Embryonic facial prominence (tissue), 1 donor: Measurements from ENCODE around the gene LFNG.

ENCODE experiments used
- DNase-seq: peaks from one replicate; pipeline ENCODE4 v3.0.0-alpha.2; 2016; ENCODE audit errors: extremely low spot score

Gene LFNG

GRCh38 chr7:2484868-2485267 lies 34.7 kb upstream of the LFNG start:
- no peak for DNase-seq

- DNase-seq: no peak
Observed at GRCh38 chr7:2487586-2488271, 31.8 kb upstream of the LFNG start.

GRCh38 chr7:2488272-2488645 lies 31.3 kb upstream of the LFNG start:
- no peak for DNase-seq

- no peak for DNase-seq
Observed at GRCh38 chr7:2488681-2489080, 30.9 kb upstream of the LFNG start.

GRCh38 chr7:2490181-2490651 lies 29.4 kb upstream of the LFNG start:
- no peak for DNase-seq

- no peak for DNase-seq
Observed at GRCh38 chr7:2492038-2492437, 27.5 kb upstream of the LFNG start.

- DNase-seq: no peak
Observed at GRCh38 chr7:2493205-2494164, 26.1 kb upstream of the LFNG start.

GRCh38 chr7:2494191-2495130 lies 25.1 kb upstream of the LFNG start:
- DNase-seq: no peak

- DNase-seq: peak; percentile 60
Observed at GRCh38 chr7:2495418-2496299, 23.9 kb upstream of the LFNG start.

GRCh38 chr7:2496375-2496774 lies 23.2 kb upstream of the LFNG start:
- DNase-seq: no peak

- DNase-seq: no peak
Observed at GRCh38 chr7:2497065-2497464, 22.5 kb upstream of the LFNG start.

GRCh38 chr7:2497500-2498336 lies 21.9 kb upstream of the LFNG start:
- DNase-seq: no peak

GRCh38 chr7:2498708-2499107 lies 20.9 kb upstream of the LFNG start:
- DNase-seq: no peak

- no peak for DNase-seq
Observed at GRCh38 chr7:2499181-2499580, 20.4 kb upstream of the LFNG start.

- DNase-seq: no peak
Observed at GRCh38 chr7:2499719-2500430, 19.7 kb upstream of the LFNG start.

GRCh38 chr7:2500701-2501100 lies 18.9 kb upstream of the LFNG start:
- DNase-seq: no peak

GRCh38 chr7:2501947-2502646 lies 17.5 kb upstream of the LFNG start:
- no peak for DNase-seq

- no peak for DNase-seq
Observed at GRCh38 chr7:2502647-2502966, 17.0 kb upstream of the LFNG start.
